HAP-1 (cell line): ENCODE results near the gene GALNTL6.

Experiments
- DNase-seq, 2 experiments: peaks; one replicate each; pipeline ENCODE4 v3.0.0-alpha.2; 2016 to 2020; ENCODE audit warnings: low spot score in 2 of 2
- H3K27me3 ChIP-seq: fragments of 250-450 bp; sonication (Bioruptor Pico); 2 replicates; pipeline ENCODE4 v1.5.1; 2020; ENCODE audit warnings: low read depth, mild to moderate bottlenecking, moderate library complexity
- H3K36me3 ChIP-seq: fragments of 250-450 bp; sonication (Bioruptor Pico); replicated peaks from 2 replicates; pipeline ENCODE4 v1.5.1; 2020; ENCODE audit warnings: mild to moderate bottlenecking
- H3K4me1 ChIP-seq: fragments of 250-450 bp; sonication (Bioruptor Pico); 2 replicates; pipeline ENCODE4 v1.5.1; 2020; ENCODE audit warnings: mild to moderate bottlenecking
- H3K4me3 ChIP-seq: fragments of 250-450 bp; sonication (Bioruptor Pico); 2 replicates; pipeline ENCODE4 v1.5.1; 2020; ENCODE audit warnings: mild to moderate bottlenecking, moderate library complexity
- H3K9me3 ChIP-seq: fragments of 250-450 bp; sonication (Bioruptor Pico); 2 replicates; pipeline ENCODE4 v1.5.1; 2020; ENCODE audit warnings: mild to moderate bottlenecking, moderate library complexity
- in situ Hi-C: fragments of 300-500 bp; cut with MboI; formaldehyde crosslinking; loops from 3 replicates; pipeline ENCODE4 v1.14.3; 2020; ENCODE audit warnings: low sequenced_read_pairs, inconsistent platforms, mixed read lengths

Gene GALNTL6

GRCh38 chr4:172826346-172826745 is 1013.1 kb downstream of the GALNTL6 start:
- H3K27me3 ChIP-seq = no peaks in the 10 kb centered on the region
- no peak overlapping the region for H3K4me3 ChIP-seq
- H3K4me1 ChIP-seq = peaks cover 14% of the 10 kb centered on the region
- H3K9me3 ChIP-seq = no peaks in the 10 kb centered on the region
- H3K36me3 ChIP-seq = no peaks in the 10 kb centered on the region
- in situ Hi-C loops = loop anchor here (25.0 kb wide), 2 partner anchors 589 to 964 kb away; no protein-coding TSS in a partner anchor
- DNase-seq = peak; percentile 64 to 69

- Histone ChIP-seq H3K4me1 (peaks cover 14% of the 10 kb centered on the region), H3K4me3 (no peak overlapping the region), H3K36me3 (no peaks in the 10 kb centered on the region), H3K9me3 (no peaks in the 10 kb centered on the region), H3K27me3 (no peaks in the 10 kb centered on the region)
- no peak for DNase-seq
- in situ Hi-C loops = loop anchor here (25.0 kb wide), 2 partner anchors 590 to 965 kb away; no protein-coding TSS in a partner anchor
Measured at GRCh38 chr4:172826861-172827260, 1013.7 kb downstream of the GALNTL6 start.

- Histone ChIP-seq H3K36me3 (no peaks in the 10 kb centered on the region), H3K27me3 (no peaks in the 10 kb centered on the region), H3K4me3 (no peak overlapping the region), H3K9me3 (no peaks in the 10 kb centered on the region), H3K4me1 (peaks cover 14% of the 10 kb centered on the region)
- in situ Hi-C loops = loop anchor here (25.0 kb wide), 2 partner anchors 593 to 968 kb away; no protein-coding TSS in a partner anchor
- DNase-seq = peak in 1 of 2 experiments; percentile 14
Measured at GRCh38 chr4:172830295-172830764, 1017.1 kb downstream of the GALNTL6 start.

- Histone ChIP-seq H3K9me3 (no peaks in the 10 kb centered on the region), H3K4me1 (no peaks in the 10 kb centered on the region), H3K36me3 (no peaks in the 10 kb centered on the region), H3K27me3 (no peaks in the 10 kb centered on the region; the same call in 1 of the 2 replicates), H3K4me3 (no peak overlapping the region)
- no peak for DNase-seq
- in situ Hi-C loops = loop anchor here (25.0 kb wide), 2 partner anchors 599 to 974 kb away; no protein-coding TSS in a partner anchor
Measured at GRCh38 chr4:172836661-172837060, 1023.5 kb downstream of the GALNTL6 start.

- in situ Hi-C loops = loop anchor here (25.0 kb wide), 2 partner anchors 601 to 976 kb away; no protein-coding TSS in a partner anchor
Measured at GRCh38 chr4:172838111-172838510, 1024.9 kb downstream of the GALNTL6 start.

GRCh38 chr4:172838943-172839342 is 1025.7 kb downstream of the GALNTL6 start:
- Histone ChIP-seq H3K9me3 (no peaks in the 10 kb centered on the region), H3K4me1 (peaks cover 5% of the 10 kb centered on the region), H3K27me3 (no peaks in the 10 kb centered on the region; the same call in 1 of the 2 replicates), H3K36me3 (no peaks in the 10 kb centered on the region), H3K4me3 (no peak overlapping the region)
- no peak for DNase-seq
- in situ Hi-C loops = loop anchor here (25.0 kb wide), 2 partner anchors 602 to 977 kb away; no protein-coding TSS in a partner anchor

More at GRCh38 chr4:172838111-172838510, 1024.9 kb downstream of the GALNTL6 start:
- DNase-seq = no peak
- H3K4me1 ChIP-seq = peaks cover 2% of the 10 kb centered on the region
- H3K9me3 ChIP-seq = no peaks in the 10 kb centered on the region
- H3K36me3 ChIP-seq = no peaks in the 10 kb centered on the region
- H3K27me3 ChIP-seq = no peaks in the 10 kb centered on the region; the same call in 1 of the 2 replicates
- no peak overlapping the region for H3K4me3 ChIP-seq

- no peaks in the 10 kb centered on the region for H3K27me3 ChIP-seq
- DNase-seq = peak; percentile 59 to 73
- H3K4me3 ChIP-seq = no peak overlapping the region
- in situ Hi-C loops = loop anchor here (25.0 kb wide), 2 partner anchors 605 to 980 kb away; no protein-coding TSS in a partner anchor
- peaks cover 5% of the 10 kb centered on the region for H3K4me1 ChIP-seq
- no peaks in the 10 kb centered on the region for H3K9me3 ChIP-seq
- H3K36me3 ChIP-seq = no peaks in the 10 kb centered on the region
Measured at GRCh38 chr4:172842779-172843178, 1029.6 kb downstream of the GALNTL6 start.

GRCh38 chr4:172843192-172843591 is 1030.0 kb downstream of the GALNTL6 start:
- in situ Hi-C loops = loop anchor here (25.0 kb wide), 2 partner anchors 606 to 981 kb away; no protein-coding TSS in a partner anchor
- DNase-seq = no peak
- H3K9me3 ChIP-seq = no peaks in the 10 kb centered on the region

GRCh38 chr4:172844556-172844955 is 1031.4 kb downstream of the GALNTL6 start:
- no peaks in the 10 kb centered on the region for H3K36me3 ChIP-seq
- DNase-seq = no peak
- in situ Hi-C loops = loop anchor here (25.0 kb wide), 2 partner anchors 607 to 982 kb away; no protein-coding TSS in a partner anchor
- H3K4me3 ChIP-seq = no peak overlapping the region
- no peaks in the 10 kb centered on the region for H3K9me3 ChIP-seq
- H3K4me1 ChIP-seq = peaks cover 5% of the 10 kb centered on the region
- H3K27me3 ChIP-seq = no peaks in the 10 kb centered on the region

More at GRCh38 chr4:172843192-172843591, 1030.0 kb downstream of the GALNTL6 start:
- Histone ChIP-seq H3K4me1 (peaks cover 5% of the 10 kb centered on the region), H3K27me3 (no peaks in the 10 kb centered on the region), H3K4me3 (no peak overlapping the region), H3K36me3 (no peaks in the 10 kb centered on the region)

- Histone ChIP-seq H3K9me3 (no peaks in the 10 kb centered on the region), H3K36me3 (no peaks in the 10 kb centered on the region), H3K27me3 (no peaks in the 10 kb centered on the region), H3K4me3 (no peak overlapping the region), H3K4me1 (peaks cover 5% of the 10 kb centered on the region)
- no peak for DNase-seq
- in situ Hi-C loops = loop anchor here (25.0 kb wide), 2 partner anchors 608 to 983 kb away; no protein-coding TSS in a partner anchor
Measured at GRCh38 chr4:172845281-172845680, 1032.1 kb downstream of the GALNTL6 start.

- Histone ChIP-seq H3K36me3 (no peaks in the 10 kb centered on the region), H3K4me1 (no peaks in the 10 kb centered on the region), H3K4me3 (no peak overlapping the region), H3K9me3 (no peaks in the 10 kb centered on the region), H3K27me3 (no peaks in the 10 kb centered on the region)
- in situ Hi-C loops = no loop called here
- DNase-seq = no peak
Measured at GRCh38 chr4:172850838-172851237, 1037.6 kb downstream of the GALNTL6 start.

GRCh38 chr4:172851534-172851933 is 1038.3 kb downstream of the GALNTL6 start:
- in situ Hi-C loops = no loop called here
- no peak for DNase-seq
- no peaks in the 10 kb centered on the region for H3K27me3 ChIP-seq

GRCh38 chr4:172857026-172857425 is 1043.8 kb downstream of the GALNTL6 start:
- Histone ChIP-seq H3K4me1 (no peaks in the 10 kb centered on the region), H3K27me3 (no peaks in the 10 kb centered on the region), H3K9me3 (no peaks in the 10 kb centered on the region), H3K4me3 (no peak overlapping the region), H3K36me3 (no peaks in the 10 kb centered on the region)
- DNase-seq = no peak
- in situ Hi-C loops = no loop called here

More at GRCh38 chr4:172851534-172851933, 1038.3 kb downstream of the GALNTL6 start:
- Histone ChIP-seq H3K4me3 (no peak overlapping the region), H3K36me3 (no peaks in the 10 kb centered on the region), H3K4me1 (no peaks in the 10 kb centered on the region), H3K9me3 (no peaks in the 10 kb centered on the region)

GRCh38 chr4:172858731-172859230 is 1045.6 kb downstream of the GALNTL6 start:
- no peaks in the 10 kb centered on the region; the same call in 1 of the 2 replicates for H3K9me3 ChIP-seq
- no peak overlapping the region for H3K4me3 ChIP-seq
- H3K27me3 ChIP-seq = no peaks in the 10 kb centered on the region
- no peaks in the 10 kb centered on the region for H3K36me3 ChIP-seq
- in situ Hi-C loops = no loop called here
- no peaks in the 10 kb centered on the region for H3K4me1 ChIP-seq
- no peak for DNase-seq
